Inflammatory macrophage treated with lipopolysaccharide for 4 hours (primary cell): ENCODE results near the gene CBLL1.

Source experiments
- DNase-seq: peaks from one replicate; pipeline ENCODE4 v3.0.0-alpha.2; 2020

CBLL1 gene

DNA sequence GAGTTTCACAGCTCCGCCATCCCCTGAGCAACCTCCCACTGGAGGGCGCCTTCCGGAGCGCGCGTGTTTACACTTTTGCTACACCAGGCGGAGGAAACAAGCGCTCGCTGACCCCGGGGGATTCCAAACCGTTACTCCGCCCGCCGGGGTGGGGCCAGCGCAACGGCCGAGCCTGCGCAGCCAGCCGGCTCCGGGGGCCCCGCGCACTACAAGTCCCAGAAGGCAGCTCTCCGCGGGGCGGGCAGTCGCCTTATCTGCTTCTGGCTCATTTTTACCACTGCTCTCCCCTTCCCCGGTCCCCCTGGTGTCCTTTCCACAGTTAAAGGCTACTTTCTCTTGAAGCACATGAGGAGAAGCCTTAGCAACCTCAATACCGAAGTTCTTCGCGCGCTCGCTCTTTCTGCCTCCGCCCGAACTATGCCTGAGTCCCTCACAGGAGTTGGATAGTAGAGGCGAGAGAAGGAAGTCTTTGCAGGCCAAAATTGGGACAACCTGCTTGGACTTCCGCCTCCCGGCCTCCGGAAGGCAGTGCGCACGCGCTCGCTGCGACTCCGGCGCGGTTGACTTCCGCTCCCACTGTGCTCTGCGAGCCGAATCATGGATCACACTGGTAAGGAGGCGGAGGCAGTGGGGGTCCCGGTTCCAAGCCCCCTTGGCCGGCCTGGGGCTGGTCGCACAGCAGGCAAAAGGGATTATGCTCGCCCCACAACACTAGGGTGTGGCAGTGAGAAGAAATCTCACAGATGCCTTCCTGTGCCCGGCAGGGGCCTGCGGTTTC, at the start of gene CBLL1:
TSS of gene CBLL1 (plus strand) at position 576 of the 778 bp plus-strand sequence. CDS start at position 598, 22 bp downstream.
- DNase-seq: peak; percentile 96

DNA sequence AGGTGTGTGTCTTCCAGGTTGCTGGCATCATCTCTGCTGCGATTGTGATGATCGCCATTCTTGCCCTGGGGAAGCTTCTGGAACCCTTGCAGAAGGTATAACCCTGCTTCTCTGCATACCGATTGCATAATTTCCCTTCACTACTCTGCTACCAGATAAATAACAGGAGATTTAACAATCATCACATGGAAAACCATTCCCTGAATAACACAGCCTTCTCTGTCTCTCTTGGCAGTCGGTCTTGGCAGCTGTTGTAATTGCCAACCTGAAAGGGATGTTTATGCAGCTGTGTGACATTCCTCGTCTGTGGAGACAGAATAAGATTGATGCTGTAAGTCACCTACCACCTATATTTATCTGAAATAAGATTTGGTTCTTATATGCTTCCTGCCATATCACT, 49.6 kb upstream of the CBLL1 start:
- no peak for DNase-seq

DNA sequence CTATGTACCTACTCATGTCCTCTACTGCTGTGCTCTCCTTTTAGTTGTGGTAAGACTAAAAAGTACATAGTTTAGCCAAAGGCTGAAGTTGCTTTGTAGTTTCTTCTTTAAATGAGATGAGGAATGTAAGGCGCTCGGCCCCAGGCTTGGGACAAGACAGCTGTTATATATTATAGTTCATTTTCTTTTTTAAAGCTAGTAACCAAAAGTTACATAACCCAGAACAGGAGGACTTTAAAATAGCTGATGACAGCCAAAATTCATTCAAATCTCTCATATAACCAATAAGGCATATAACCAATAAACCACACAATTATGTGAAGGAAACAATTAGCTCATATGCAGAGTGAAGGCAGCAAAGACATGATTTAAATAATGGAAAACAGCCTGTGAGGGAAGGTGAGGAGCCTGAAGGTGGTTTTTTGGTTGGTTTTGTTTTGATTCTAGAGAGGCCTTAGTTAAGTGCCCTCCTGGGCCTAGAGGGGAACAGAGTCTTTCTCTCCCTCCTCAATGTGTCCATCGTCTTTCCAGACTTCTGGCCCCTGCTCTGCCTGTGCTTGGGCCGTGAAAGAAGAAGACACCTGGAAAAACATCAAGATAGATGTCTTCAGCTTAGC, 47.5 kb upstream of the CBLL1 start:
- no peak for DNase-seq

- DNase-seq: no peak
Observed at GRCh38 chr7:107697321-107698049, 46.5 kb upstream of the CBLL1 start.

DNA sequence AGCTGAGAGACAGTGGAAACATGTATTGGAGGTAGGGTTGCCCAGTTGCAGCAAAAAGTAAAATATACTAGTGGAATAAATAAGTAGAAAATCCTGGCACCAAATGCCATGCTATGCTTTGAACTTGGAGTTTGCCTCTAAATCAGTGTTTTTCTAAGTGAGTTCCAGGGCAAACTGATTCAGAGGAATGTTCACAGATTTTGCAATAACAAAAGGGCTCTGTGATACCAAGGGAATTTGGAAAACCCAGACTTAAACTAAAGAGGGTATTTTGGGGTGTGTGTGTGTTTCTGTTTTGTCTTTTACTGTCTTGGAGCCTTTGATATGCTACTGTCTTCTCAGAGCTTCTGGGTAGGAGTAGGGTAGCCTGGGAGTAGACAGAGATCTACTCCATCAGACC, 43.4 kb upstream of the CBLL1 start:
- no peak for DNase-seq

GRCh38 chr7:107701191-107701590, 42.8 kb upstream of the CBLL1 start:
- no peak for DNase-seq

GRCh38 chr7:107703219-107703618, 40.7 kb upstream of the CBLL1 start:
- no peak for DNase-seq

GRCh38 chr7:107703872-107704271, 40.1 kb upstream of the CBLL1 start:
- no peak for DNase-seq

DNA sequence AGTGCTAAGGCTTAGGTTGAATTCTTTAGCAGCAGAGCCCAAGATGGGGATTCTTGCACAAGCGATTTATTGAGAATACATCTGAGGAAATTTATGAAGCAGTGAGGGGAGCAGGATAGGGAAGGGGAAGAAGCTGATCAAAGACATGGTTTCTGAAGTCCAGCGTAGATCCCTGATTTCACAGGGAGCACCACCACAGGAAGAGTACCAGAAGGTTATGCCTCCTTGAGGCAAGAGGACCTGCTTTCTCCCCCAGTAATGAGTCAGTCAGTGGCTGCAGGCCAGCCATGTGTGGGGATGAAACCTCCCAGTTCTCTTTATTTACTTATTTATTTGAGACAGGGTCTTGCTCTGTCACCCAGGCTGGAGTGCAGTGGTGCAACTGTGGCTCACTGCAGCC, 35.0 kb upstream of the CBLL1 start:
- no peak for DNase-seq

DNA sequence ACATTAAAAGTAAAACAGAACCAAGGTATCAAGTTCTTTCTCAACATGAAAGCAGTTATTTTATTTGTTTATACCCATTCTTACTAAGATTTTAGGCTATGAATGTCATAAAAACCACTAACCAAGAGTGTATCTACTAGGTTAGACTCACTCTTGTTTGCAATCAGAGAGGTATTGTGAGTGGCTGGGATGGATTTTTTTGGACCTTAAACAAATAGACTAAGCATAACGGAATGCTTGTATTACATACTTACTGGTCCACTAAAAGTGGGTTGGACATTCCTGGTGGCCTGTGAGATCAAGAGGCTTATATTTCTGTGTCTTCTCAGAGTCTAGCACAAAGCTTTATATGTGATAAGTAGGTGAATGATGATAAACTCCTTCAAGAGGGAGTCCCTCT, 32.6 kb upstream of the CBLL1 start:
- DNase-seq: no peak

DNA sequence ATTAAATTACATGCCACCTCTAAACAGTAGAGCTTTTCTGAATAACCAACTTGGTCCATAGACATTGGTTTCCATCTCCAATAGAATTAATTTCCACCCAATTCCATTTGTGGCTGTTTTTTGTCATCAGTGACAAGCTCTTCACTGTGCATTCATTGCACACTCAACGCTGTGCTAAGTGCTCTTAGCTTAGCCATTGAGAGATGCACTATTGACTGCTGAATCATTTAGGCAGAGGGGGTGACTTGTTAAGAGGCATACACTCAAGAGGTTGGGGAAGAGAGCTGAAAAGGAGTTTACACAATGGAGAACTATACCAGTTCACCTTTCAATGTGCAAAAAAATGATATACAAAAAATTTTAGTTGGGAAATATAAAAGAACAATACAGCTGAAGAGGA, 31.9 kb upstream of the CBLL1 start:
- no peak for DNase-seq

DNA sequence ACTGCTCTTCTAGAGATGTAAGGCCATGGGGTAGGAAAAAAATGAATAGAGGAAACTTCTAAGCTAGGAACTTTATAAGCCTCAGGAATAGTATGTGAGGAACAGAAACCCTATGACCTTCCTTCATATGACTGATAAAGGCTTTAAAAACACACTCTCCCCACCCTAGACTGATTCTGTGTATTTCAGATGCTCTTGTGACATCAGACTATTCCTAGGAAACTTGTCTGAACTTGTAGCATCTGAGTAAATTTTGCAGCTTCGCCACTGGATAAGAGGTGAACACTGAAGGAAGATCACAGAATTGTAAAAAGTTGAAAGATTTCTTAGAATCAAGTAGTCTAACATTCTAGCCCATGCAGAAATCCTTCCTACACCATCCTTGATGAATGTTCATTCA, 31.0 kb upstream of the CBLL1 start:
- no peak for DNase-seq

- DNase-seq: no peak
Observed at GRCh38 chr7:107715531-107715930, 28.4 kb upstream of the CBLL1 start.

- DNase-seq: no peak
Observed at GRCh38 chr7:107718456-107719193, 25.3 kb upstream of the CBLL1 start.

GRCh38 chr7:107721286-107721685, 22.7 kb upstream of the CBLL1 start:
- DNase-seq: no peak

GRCh38 chr7:107723255-107723654, 20.7 kb upstream of the CBLL1 start:
- DNase-seq: no peak

GRCh38 chr7:107725138-107725740, 18.7 kb upstream of the CBLL1 start:
- peak; percentile 39 for DNase-seq

- DNase-seq: no peak
Observed at GRCh38 chr7:107726356-107727130, 17.4 kb upstream of the CBLL1 start.

DNA sequence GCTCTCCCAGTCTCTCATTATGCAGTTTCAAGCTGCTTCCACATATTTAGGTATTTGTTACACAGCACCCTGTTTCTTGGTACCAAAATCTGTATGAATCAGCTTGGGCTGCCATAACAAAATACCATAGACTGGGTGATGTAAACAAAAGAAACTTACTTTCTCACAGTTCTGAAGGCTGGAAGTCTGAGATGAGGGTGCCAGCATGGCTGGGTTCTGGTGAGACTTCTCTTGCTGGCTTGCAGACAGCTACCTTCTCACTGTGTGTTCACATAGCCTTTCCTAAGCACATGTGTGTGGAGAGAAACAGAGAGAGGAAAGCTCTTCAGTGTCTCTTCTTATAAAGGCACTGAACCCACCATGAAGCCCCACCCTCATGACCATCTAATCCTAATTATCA, 15.7 kb upstream of the CBLL1 start:
- DNase-seq: no peak

DNA sequence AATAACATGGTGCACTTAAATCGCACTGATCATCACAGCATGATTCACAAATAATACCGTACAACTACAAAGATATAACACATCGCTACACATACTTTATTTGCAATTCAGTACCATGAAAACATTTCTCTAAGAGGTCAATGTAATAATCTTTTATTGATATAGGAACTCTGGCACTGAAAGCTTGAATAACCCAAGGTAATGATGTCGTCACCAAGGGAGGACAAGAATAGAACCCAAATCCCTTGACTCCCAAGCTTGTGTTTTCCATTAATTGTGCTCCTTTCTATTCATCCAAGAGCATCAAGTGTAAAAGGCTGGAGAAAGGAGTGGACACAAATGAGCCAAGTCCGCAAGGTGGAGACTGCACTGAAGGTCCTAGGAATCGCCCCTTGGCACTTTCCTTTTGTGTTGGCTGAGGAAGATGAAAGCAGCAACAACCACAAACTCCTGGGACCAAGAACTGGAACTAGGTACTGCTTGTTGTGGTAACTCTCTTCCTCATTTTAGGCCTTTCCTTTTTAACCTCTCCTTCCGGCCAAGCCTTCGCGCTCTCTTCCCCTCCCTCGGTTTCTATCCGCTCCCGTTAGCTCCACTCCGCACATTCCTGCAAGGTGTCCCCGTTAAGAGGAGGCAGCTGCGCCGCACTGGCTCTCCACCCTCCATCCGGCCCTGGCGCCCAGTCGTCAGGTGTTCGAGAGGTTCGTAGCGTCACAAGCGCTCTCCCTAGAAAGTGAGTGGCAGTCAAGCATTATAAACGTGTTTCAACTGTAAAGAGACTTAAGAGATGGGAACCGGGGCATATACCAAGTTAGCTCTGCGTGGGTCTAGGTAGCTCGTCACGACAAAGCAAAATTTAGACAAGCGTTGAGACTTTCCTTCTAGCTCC, 1.0 kb upstream of the CBLL1 start:
- peak; percentile 71 for DNase-seq

DNA sequence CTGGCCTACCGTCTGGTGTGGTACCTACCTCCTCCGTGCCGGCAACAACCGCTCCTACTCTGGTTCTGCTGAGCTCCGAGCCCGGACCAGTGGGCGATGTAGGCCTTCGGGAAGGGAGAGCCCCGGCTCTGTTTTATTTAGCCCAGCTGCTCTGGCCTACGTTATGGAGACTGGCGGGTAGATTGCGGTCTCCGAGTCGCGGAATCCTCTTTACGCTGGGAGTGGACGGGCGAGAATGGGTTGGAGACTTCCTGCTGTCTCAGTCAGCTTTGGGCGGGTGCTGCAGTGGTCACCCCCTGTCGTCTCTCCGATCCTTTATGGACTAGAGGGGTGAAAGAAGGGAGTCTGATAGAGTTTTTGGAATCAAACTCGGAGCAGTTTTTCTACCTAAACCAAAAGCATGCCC, 406 bp downstream of the CBLL1 start:
- DNase-seq: peak; percentile 49
